Mammary epithelial cell (primary cell): ENCODE measurements around the gene CNTNAP2.

ENCODE experiments used
- CTCF ChIP-seq, 2 donors: IDR thresholded peaks in 1 of 2; conservative IDR thresholded peaks in 1 of 2; 2 replicates each; pipeline ENCODE4 v1.5.1; 2011 to 2012; ENCODE audit warnings: inconsistent platforms in 2 of 2, low read length in 2 of 2, mild to moderate bottlenecking in 2 of 2, control low read depth in 1 of 2, low read depth in 1 of 2; ENCODE audit not compliant: insufficient read depth in 1 of 2; ENCODE audit errors: extremely low read depth in 1 of 2
- EZH2 ChIP-seq: IDR thresholded peaks from 2 replicates; pipeline ENCODE4 v1.6.1; 2012; ENCODE audit warnings: low read length, inconsistent platforms, borderline replicate concordance

- TF ChIP-seq CTCF (conservative IDR thresholded peaks at IDR 0.05 in 1 of 2, IDR thresholded peaks at IDR 0.05 in 1 of 2; ENCODE audit: extremely low read depth in 1 of 2, insufficient read depth in 1 of 2, low read depth in 1 of 2, low read length in 2 of 2) (no peak), EZH2 (no peak)
Observed at GRCh38 chr7:147279514-147279913, 1162.9 kb downstream of the CNTNAP2 start.
